Parathyroid adenoma (tissue), 2 donors: ENCODE measurements around the gene ADAMTS8.

Experiments
- H2AFZ ChIP-seq: fragments of 300-600 bp; sonication (generic); one replicate; pipeline ENCODE4 v1.7.0; 2017; ENCODE audit warnings: antibody characterized with exemption, mild to moderate bottlenecking
- H3K27ac ChIP-seq: fragments of 300-600 bp; sonication (generic); one replicate; pipeline ENCODE4 v1.7.0; 2017
- H3K27me3 ChIP-seq: fragments of 300-600 bp; sonication (generic); one replicate; pipeline ENCODE4 v1.7.0; 2017; ENCODE audit warnings: low read length; ENCODE audit not compliant: control insufficient read depth, insufficient read depth
- H3K36me3 ChIP-seq: fragments of 300-600 bp; sonication (generic); one replicate; pipeline ENCODE4 v1.7.0; 2017; ENCODE audit warnings: low read length; ENCODE audit not compliant: control insufficient read depth, insufficient read depth
- H3K4me1 ChIP-seq: fragments of 300-600 bp; sonication (generic); one replicate; pipeline ENCODE4 v1.7.0; 2017; ENCODE audit warnings: control low read depth
- H3K4me2 ChIP-seq: fragments of 300-600 bp; sonication (generic); one replicate; pipeline ENCODE4 v1.7.0; 2017; ENCODE audit warnings: low read length
- H3K4me3 ChIP-seq: fragments of 300-600 bp; sonication (generic); one replicate; pipeline ENCODE4 v1.7.0; 2017; ENCODE audit warnings: low read depth, low read length
- H3K79me2 ChIP-seq: fragments of 300-600 bp; sonication (generic); one replicate; pipeline ENCODE4 v1.7.0; 2017; ENCODE audit warnings: control low read depth
- H3K9ac ChIP-seq: fragments of 300-600 bp; sonication (generic); one replicate; pipeline ENCODE4 v1.7.0; 2017; ENCODE audit warnings: mild to moderate bottlenecking
- H3K9me3 ChIP-seq: fragments of 300-600 bp; sonication (generic); one replicate; pipeline ENCODE4 v1.7.0; 2017; ENCODE audit warnings: low read length; ENCODE audit not compliant: control insufficient read depth
- CTCF ChIP-seq: fragments of 300-600 bp; sonication (generic); IDR thresholded peaks from one replicate; pipeline ENCODE4 v1.7.0; 2017; ENCODE audit warnings: antibody characterized with exemption, mild to moderate bottlenecking
- donor health status: primary hyperparathyroidism.

ADAMTS8 gene

GRCh38 chr11:130422251-130422995, 6.0 kb downstream of the ADAMTS8 start:
- Histone ChIP-seq H3K4me1 (no peaks in the 10 kb centered on the region), H3K27me3 (no peaks in the 10 kb centered on the region), H3K27ac (no peak overlapping the region), H3K9ac (no peak overlapping the region), H3K4me3 (no peak overlapping the region), H3K9me3 (no peaks in the 10 kb centered on the region), H2AFZ (no peak overlapping the region), H3K4me2 (no peak overlapping the region), H3K79me2 (no peaks in the 10 kb centered on the region), H3K36me3 (no peaks in the 10 kb centered on the region)
- no peak for TF ChIP-seq CTCF

DNA sequence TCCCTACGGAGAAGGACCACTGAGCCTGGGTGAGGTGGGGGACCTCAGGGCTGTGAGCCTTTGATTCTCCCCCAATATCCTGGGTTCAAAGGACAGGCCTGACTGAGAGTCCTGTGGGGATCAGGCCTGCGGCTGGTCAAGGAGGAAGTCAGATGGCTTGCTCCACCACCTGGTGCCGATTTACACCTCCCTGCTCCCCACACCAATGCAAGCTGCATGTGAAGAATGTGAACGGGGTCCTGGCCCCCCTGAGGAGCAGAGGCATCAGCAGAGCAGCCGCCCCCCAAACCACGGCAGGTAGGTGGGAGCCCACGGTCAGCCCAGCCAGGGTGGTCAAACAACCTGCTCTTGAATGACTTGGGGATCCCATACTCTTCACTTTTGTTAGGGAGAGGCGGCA, 6.7 kb downstream of the ADAMTS8 start:
- H3K4me1 ChIP-seq = no peaks in the 10 kb centered on the region

DNA sequence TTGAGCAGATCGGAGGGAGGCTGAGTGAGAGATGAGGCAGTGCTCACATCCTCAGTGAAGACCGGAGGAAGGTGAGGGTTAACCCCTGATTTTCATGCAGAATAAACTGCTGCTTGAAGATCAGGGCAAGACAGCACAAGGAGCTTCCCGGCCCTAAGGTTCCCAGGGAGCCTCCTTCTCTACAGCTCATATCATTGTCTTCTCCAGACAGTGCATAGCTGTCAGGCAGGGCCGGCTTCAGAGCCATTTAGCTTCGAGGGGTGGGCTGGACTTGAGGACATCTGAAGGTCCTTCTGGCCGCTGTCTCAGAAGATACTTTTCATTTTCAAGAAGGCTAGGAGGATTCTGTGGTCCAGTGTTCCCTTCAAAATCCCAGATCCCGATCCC, 7.2 kb downstream of the ADAMTS8 start:
- Histone ChIP-seq H3K36me3 (no peaks in the 10 kb centered on the region), H3K4me2 (no peak overlapping the region), H3K4me1 (no peaks in the 10 kb centered on the region), H3K27ac (no peak overlapping the region), H3K79me2 (no peaks in the 10 kb centered on the region), H3K4me3 (no peak overlapping the region), H3K9me3 (no peaks in the 10 kb centered on the region), H3K9ac (no peak overlapping the region), H3K27me3 (no peaks in the 10 kb centered on the region), H2AFZ (no peak overlapping the region)
- no peak for TF ChIP-seq CTCF

More for the DNA sequence above, 6.7 kb downstream of the ADAMTS8 start:
- H3K4me2 ChIP-seq = no peak overlapping the region
- no peak overlapping the region for H2AFZ ChIP-seq
- no peak overlapping the region for H3K4me3 ChIP-seq
- no peak overlapping the region for H3K27ac ChIP-seq
- H3K36me3 ChIP-seq = no peaks in the 10 kb centered on the region
- H3K9ac ChIP-seq = no peak overlapping the region
- H3K9me3 ChIP-seq = no peaks in the 10 kb centered on the region
- no peaks in the 10 kb centered on the region for H3K79me2 ChIP-seq
- H3K27me3 ChIP-seq = no peaks in the 10 kb centered on the region
- no peak for TF ChIP-seq CTCF

DNA sequence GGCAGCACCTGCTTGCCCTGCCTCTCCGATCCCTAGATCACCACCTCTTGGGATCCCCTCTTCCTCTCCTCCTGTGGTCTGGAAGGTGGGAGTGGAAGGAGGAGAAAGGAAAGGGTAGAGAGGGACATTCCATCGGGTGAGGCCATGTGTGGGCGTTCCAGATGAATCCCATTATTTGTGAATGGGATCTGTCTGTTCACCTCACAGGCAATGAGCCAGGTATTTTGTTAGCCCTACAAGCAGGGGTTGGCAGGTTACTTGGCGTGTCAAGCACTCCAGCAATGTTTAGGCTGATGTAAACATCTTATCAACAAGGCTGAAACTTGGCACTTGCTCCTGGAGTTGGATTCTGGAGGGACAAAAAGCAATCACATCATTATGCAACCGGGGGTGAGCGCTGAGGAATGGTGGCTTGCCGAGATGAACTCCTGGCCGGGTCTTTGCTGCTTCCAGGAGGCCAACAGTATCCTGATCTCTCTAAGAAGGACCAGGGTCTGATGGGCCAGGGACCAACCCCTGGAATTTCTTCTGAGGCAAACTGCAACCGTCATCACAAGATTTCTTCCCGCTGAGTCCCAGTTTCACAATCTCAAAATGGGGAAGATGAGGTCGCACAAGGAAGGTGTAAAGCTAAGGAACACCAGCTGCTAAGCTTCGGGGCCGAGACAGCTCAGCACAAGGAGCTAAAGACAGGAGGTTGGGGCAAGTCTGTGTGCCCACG, 7.8 kb downstream of the ADAMTS8 start:
- Histone ChIP-seq H3K4me1 (no peaks in the 10 kb centered on the region), H3K27ac (no peak overlapping the region), H3K36me3 (no peaks in the 10 kb centered on the region), H3K79me2 (no peaks in the 10 kb centered on the region), H3K4me2 (no peak overlapping the region), H3K9ac (no peak overlapping the region), H3K9me3 (no peaks in the 10 kb centered on the region), H3K4me3 (no peak overlapping the region), H2AFZ (no peak overlapping the region), H3K27me3 (no peaks in the 10 kb centered on the region)
- TF ChIP-seq CTCF = no peak
